Measurements from ENCODE around the gene STAT1. TPM values are rescaled to one million over a fixed set of nuclear protein-coding genes. Genes with fewer than 3 reads are reported as not detected.
"Not testable (repeated sequence)": the region's sequence is repeated elsewhere in the genome, so short reads cannot be mapped to it uniquely, and the experiment has no call there.

STAT1 gene
- total RNA-seq, 2 donors from 2014 or later, result 80.7 to 86.4 TPM

DNA sequence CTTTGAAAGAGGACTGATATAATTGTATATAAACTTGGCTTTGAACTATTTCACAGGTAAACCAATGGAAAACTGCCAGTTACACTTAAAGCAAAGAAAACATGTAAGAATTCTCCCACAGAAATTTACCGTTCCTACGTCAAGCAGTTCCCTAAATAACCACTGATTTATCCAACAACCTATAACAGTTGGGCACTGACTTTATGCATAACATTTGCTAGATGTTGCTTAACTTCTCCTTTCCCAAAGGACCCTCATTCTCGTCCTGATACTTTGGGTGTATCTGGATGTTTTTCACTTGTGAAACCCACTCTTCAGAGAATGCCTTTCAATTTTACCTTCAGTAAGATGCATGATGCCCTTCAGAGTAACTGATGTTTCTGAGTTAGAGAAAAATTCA is 43.8 kb downstream of the STAT1 start:
- H3K27me3 Mint-ChIP-seq, result no peaks in the 10 kb centered on the region
- H3K4me1 Mint-ChIP-seq, result peaks cover 7% of the 10 kb centered on the region
- peaks cover 7% of the 10 kb centered on the region for H3K36me3 Mint-ChIP-seq (ENCODE audit: low read depth)
- peak overlapping the region; percentile 24 for H3K27ac Mint-ChIP-seq
- DNase-seq, result no peak
- no peak overlapping the region for H3K4me3 Mint-ChIP-seq
- ATAC-seq, result no peak
- no peaks in the 10 kb centered on the region for H3K9me3 ChIP-seq (ENCODE audit: control insufficient read depth, low read length, poor library complexity, severe bottlenecking)

DNA sequence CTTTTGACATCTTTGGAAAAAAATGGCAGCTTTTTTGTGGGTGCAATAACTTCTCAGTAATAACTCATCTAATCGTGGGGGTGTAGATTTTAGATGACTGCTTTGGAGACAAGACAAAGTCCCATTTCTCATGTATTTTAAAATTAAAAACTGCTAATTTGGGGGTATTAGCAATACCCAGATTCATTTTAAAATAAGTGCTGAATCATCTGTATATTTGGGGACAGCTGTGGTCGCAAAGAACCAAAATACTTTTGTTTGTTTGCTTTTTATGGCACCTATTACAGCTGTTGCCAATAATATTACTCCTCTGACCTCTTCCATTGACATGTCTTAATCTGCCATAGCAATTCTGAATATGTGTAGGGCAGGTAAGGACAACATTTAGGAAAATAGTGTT is 45.4 kb downstream of the STAT1 start:
- Mint-ChIP-seq H3K4me1 (peaks cover 15% of the 10 kb centered on the region), H3K4me3 (no peak overlapping the region), H3K36me3 (ENCODE audit: low read depth) (peaks cover 9% of the 10 kb centered on the region), H3K27ac (peak overlapping the region; percentile 85), H3K27me3 (no peaks in the 10 kb centered on the region)
- no peak for ATAC-seq
- H3K9me3 ChIP-seq (ENCODE audit: control insufficient read depth, low read length, poor library complexity, severe bottlenecking), result no peaks in the 10 kb centered on the region
- no peak for DNase-seq

DNA sequence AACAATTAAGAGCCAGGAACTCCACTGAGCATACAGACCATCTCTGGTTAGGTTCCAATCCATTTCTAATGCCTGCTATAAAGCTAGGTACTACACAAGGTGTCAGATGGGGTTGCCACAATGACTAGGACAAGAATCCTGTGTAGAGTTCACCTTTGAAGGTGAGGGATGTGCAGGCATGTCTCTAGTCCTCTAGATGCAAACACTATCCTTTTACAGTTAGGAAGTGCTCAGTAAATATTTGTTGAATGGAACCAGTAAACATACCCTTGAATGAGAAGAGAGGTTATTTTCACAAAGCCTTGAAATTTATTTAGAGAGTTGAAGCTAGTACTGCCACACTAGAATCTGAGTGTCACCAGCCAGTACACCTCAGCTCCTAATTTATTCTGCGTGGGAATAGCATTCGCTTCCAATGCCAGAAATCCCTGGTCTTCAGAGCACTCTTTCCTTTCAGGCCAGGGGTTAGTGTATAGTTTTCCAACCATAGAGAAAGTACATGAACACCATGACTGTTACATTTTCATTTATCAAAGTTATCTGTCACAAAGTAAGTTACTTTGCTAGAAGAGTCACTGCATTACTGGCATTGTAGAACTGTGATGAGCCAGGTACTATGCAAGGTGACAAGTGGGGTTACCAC is 48.3 kb downstream of the STAT1 start:
- no peak overlapping the region for H3K4me3 Mint-ChIP-seq
- peaks cover 22% of the 10 kb centered on the region for H3K4me1 Mint-ChIP-seq
- ATAC-seq (no peak), DNase-seq (no peak)
- H3K27me3 Mint-ChIP-seq, result no peaks in the 10 kb centered on the region
- peaks cover 11% of the 10 kb centered on the region for H3K36me3 Mint-ChIP-seq (ENCODE audit: low read depth)
- H3K9me3 ChIP-seq (ENCODE audit: control insufficient read depth, low read length, poor library complexity, severe bottlenecking), result no peaks in the 10 kb centered on the region
- H3K27ac Mint-ChIP-seq, result peak overlapping the region; percentile 74

DNA sequence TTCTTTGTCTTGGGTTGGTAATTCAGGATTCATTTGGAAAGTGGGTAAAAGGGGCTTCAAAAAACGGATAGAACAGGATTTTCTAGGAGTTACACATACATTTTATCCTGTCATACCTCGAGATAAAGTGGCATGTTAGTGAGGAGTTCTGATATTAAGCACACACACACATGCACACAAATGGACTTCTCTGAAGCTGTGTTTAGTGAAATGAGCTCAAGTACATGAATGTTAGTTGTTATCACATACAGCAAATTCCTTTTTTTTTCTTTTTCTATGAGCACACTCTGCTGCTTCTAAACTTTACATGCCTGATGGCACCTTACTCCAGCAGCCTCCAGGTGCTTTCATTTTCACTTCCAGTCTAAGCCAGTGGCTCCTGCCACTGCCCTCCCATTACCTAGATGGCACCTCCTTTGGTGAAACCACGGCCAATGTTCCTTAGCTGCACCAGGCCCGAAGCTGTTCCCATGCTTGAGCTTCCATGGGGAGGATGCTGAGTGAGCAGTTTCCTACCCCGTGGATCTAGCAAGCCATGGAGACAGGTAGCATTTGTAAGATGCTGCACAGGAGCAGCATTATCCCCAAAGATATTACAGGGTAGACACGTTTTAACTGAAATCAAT is 49.7 kb downstream of the STAT1 start:
- peak; percentile 60 for ATAC-seq

DNA sequence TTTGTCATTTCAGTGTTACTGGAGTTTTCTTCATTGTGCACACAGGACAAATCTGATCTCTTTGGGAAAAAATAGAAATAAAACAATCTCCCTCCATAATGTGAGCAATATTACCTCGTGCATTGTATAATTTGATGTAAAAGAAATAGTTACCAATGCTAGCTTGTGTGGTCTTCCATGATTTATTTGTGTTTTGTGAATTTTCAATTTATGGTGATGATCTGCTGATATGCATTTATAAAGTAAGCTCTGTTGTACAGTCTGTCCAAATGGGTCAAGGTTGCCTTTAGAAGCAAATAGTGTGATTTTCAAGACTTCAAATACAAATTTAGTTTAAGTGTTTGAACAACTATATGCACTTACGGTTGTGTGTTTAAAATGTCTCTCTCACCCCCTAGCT is 50.9 kb downstream of the STAT1 start:
- H3K27ac Mint-ChIP-seq, result peak overlapping the region; percentile 70
- peaks cover 7% of the 10 kb centered on the region for H3K36me3 Mint-ChIP-seq (ENCODE audit: low read depth)
- no peaks in the 10 kb centered on the region for H3K9me3 ChIP-seq (ENCODE audit: control insufficient read depth, low read length, poor library complexity, severe bottlenecking)
- H3K27me3 Mint-ChIP-seq, result no peaks in the 10 kb centered on the region
- H3K4me3 Mint-ChIP-seq, result no peak overlapping the region
- no peak for DNase-seq
- no peak for ATAC-seq
- H3K4me1 Mint-ChIP-seq, result peaks cover 22% of the 10 kb centered on the region

More for the DNA sequence above, 49.7 kb downstream of the STAT1 start:
- DNase-seq, result no peak
- no peaks in the 10 kb centered on the region for H3K27me3 Mint-ChIP-seq
- peak overlapping the region; percentile 70 for H3K27ac Mint-ChIP-seq
- peak overlapping the region; percentile 56 for H3K4me3 Mint-ChIP-seq
- H3K36me3 Mint-ChIP-seq (ENCODE audit: low read depth), result peaks cover 7% of the 10 kb centered on the region
- H3K4me1 Mint-ChIP-seq, result peaks cover 23% of the 10 kb centered on the region
- H3K9me3 ChIP-seq (ENCODE audit: control insufficient read depth, low read length, poor library complexity, severe bottlenecking), result no peaks in the 10 kb centered on the region

DNA sequence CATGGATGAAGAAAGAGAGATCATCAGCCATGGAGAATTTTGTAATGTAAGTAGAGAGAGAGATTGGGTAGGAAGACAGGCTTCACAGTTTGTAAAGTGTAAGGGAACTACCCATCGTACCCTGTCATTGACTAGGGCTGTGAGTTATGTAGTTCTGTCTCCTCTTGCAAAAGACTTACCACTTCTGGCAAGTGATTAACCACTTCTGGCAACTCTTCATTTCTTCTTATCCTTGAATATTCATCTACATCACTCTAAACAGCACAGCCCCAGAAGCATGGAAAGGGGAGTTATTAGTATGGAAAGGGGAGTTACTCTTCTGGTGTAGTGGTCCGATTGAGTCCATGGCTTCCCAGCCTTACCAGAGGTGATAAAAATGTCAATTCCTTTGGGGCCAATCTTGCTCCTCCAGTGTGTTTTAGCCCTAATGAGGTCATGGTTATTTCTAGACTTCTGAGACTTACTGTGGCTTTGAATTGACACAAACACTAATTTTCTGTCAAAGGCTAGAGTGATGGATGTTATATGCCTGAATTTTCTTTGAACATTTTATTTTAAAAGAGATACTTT is 52.0 kb downstream of the STAT1 start:
- ATAC-seq (no peak), DNase-seq (no peak)
- H3K27me3 Mint-ChIP-seq, result no peaks in the 10 kb centered on the region
- H3K4me1 Mint-ChIP-seq, result peaks cover 19% of the 10 kb centered on the region
- H3K4me3 Mint-ChIP-seq, result no peak overlapping the region
- H3K27ac Mint-ChIP-seq, result peak overlapping the region; percentile 66
- H3K36me3 Mint-ChIP-seq (ENCODE audit: low read depth), result peaks cover 7% of the 10 kb centered on the region
- H3K9me3 ChIP-seq (ENCODE audit: control insufficient read depth, low read length, poor library complexity, severe bottlenecking), result no peaks in the 10 kb centered on the region

DNA sequence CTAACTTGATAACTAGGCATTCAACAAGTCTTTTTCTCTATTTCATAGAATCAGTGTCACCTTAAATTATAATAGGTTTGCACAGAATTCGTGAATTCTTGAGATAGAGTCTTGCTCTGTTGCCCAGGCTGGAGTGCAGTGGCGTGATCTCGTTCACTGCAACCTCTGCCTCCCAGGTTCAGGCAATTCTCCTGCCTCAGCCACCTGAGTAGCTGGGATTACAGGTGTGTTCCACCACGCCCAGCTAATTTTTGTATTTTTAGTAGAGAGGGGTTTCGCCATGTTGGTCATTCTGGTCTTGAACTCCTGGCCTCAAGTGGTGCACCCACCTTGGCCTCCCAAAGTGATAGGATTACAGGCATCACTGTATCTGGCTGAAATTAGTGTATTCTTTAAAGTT is 52.9 kb downstream of the STAT1 start:
- peaks cover 19% of the 10 kb centered on the region for H3K4me1 Mint-ChIP-seq
- H3K27ac Mint-ChIP-seq, result peak overlapping the region; percentile 66
- H3K4me3 Mint-ChIP-seq; H3K36me3 Mint-ChIP-seq (ENCODE audit: low read depth); DNase-seq; ATAC-seq; H3K9me3 ChIP-seq (ENCODE audit: control insufficient read depth, low read length, poor library complexity, severe bottlenecking); H3K27me3 Mint-ChIP-seq: not testable (repeated sequence)

DNA sequence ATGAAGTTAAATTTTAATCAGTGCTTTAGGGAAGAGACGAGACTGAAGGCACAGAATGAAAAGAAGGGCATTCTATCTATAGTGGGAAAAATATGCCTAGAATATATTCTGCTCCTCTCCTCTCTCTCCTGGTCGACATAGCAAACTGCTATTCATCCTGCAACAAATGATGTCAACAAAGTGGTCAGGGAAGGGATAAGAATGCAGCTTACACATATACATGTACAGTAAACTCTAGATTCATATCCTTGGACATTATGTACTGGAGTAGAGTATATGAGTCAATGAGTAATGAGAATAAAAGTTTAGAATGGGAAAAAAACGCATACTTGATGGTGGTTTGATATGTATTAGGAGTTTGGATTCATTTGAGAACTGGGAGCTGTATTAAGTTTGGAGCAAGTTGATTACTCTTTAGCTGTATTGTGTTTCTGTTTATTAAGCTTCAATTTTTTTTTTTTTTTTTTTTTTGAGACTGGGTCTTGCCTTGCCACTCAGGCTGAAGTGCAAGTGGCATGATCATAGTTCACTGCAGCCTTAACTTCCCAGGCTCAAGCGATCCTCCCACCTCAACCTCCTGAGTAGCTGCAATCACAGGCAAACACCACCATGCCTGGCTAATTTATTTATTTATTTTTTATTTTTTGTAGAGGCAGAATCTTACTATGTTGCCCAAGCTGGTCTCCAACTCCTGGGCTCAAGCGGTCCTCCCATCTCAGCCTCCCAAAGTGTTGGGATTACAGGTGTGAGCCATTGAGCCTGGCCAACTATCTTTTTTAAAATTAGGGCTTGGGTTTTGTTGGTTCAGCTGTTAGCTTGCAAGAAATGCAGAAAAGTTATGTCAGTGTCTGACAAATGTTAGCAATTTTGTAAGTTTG is 53.8 kb downstream of the STAT1 start:
- H3K4me3 Mint-ChIP-seq, result no peak overlapping the region

DNA sequence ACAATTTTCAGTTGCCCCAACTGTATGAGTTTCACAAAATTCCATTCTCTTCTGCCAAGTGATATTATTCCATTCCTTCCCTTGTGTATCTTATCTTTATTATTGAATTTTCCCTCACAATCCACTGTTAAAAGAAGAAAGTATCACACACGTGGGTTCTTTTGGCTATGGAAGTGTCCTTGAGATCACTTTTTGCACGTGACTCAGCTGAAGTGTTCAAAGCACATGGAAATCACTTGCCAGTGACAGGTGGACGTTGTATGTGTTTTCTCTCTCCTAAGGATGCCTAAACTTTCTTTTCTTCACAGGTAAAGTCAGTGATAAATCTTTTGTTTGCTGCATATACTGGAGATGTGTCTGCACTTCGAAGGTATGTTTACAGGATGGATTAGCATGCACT is 60.7 kb downstream of the STAT1 start:
- no peak for DNase-seq
- ATAC-seq, result no peak
- H3K36me3 Mint-ChIP-seq (ENCODE audit: low read depth), result no peaks in the 10 kb centered on the region
- no peaks in the 10 kb centered on the region for H3K4me1 Mint-ChIP-seq
- no peak overlapping the region for H3K27ac Mint-ChIP-seq
- H3K27me3 Mint-ChIP-seq, result no peaks in the 10 kb centered on the region
- H3K9me3 ChIP-seq (ENCODE audit: control insufficient read depth, low read length, poor library complexity, severe bottlenecking), result no peaks in the 10 kb centered on the region
- no peak overlapping the region for H3K4me3 Mint-ChIP-seq

More for the DNA sequence above, 53.8 kb downstream of the STAT1 start:
- Mint-ChIP-seq H3K36me3 (ENCODE audit: low read depth) (peaks cover 5% of the 10 kb centered on the region), H3K4me1 (peaks cover 18% of the 10 kb centered on the region), H3K27me3 (no peaks in the 10 kb centered on the region), H3K27ac (peak overlapping the region; percentile 66)
- ATAC-seq (no peak), DNase-seq (no peak)
- H3K9me3 ChIP-seq (ENCODE audit: control insufficient read depth, low read length, poor library complexity, severe bottlenecking), result no peaks in the 10 kb centered on the region

DNA sequence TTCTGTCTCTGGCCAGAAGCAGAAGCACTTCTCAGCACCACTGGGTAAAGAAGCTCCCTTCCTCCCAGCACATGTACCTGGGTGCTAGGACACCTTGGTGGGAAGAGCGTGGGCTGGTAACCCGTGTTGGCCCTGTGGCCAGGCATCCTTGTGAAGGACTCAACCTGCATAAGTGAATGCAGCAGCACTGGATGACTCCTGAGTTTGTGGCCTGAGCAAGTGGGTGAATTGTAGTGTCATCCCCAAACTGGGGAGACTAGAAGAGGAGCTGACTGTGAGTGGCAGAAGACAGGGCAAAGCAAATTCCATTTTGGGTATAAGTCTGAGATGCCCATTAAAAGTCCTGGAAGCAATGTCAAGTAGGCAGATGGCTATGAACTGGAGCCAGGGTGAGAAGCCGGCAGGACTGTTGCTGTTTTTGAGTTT is 63.4 kb downstream of the STAT1 start:
- H3K27me3 Mint-ChIP-seq, result no peaks in the 10 kb centered on the region
- ATAC-seq (no peak), DNase-seq (no peak)
- H3K9me3 ChIP-seq (ENCODE audit: control insufficient read depth, low read length, poor library complexity, severe bottlenecking), result no peaks in the 10 kb centered on the region
- H3K4me3 Mint-ChIP-seq, result no peak overlapping the region
- no peaks in the 10 kb centered on the region for H3K36me3 Mint-ChIP-seq (ENCODE audit: low read depth)
- H3K4me1 Mint-ChIP-seq, result peaks cover 16% of the 10 kb centered on the region
- H3K27ac Mint-ChIP-seq, result no peak overlapping the region

DNA sequence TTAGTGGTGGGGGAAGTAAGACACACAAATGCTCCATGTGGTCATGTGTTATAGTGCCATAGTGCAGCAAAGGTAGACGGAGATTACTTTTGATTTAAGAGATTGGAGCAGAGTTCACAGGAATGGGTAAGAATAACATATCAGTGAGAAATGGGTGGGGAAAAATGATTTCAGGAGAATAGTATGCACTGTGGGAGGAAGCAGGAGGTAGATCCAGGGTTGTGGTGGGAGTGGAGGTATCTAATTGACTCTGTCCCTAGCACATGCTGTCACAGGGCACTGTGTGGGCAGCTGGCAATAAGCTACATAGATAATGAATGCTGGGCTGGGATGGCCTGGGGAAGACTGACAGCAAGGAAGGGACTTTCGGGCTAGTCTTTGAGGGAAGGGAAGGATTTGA is 65.3 kb downstream of the STAT1 start:
- Mint-ChIP-seq H3K27me3 (no peaks in the 10 kb centered on the region), H3K36me3 (ENCODE audit: low read depth) (no peaks in the 10 kb centered on the region), H3K27ac (no peak overlapping the region), H3K4me1 (peaks cover 19% of the 10 kb centered on the region), H3K4me3 (no peak overlapping the region)
- ATAC-seq (no peak), DNase-seq (no peak)
- H3K9me3 ChIP-seq (ENCODE audit: control insufficient read depth, low read length, poor library complexity, severe bottlenecking), result no peaks in the 10 kb centered on the region

DNA sequence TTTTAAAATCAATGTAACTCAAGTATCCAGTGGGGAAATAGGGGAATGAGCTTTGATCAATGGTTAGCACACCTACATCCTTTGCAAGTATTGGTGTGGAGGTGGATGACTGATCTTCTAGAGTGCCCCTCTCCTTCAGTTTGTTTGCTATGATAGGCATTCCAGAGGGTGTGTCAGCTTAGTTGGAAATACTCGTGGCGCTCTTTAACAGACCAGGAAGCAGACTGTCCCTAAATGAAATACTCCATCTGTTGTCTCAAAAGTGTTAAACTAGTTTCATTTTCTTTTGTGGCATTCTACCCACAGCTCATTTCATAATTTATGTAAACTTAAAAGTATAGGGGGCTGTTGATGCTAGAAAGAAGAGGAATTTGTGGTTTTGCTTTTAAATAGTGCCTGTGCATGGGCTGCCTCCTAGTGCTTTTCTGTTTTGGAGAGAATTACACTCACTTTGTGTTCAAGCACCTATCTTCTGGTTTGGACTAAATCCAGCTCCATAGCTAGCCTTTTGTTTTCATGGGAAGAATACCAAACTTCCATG is 66.2 kb downstream of the STAT1 start:
- H3K36me3 Mint-ChIP-seq (ENCODE audit: low read depth), result no peaks in the 10 kb centered on the region
- H3K27ac Mint-ChIP-seq, result no peak overlapping the region
- peak overlapping the region; percentile 31 for H3K4me3 Mint-ChIP-seq
- no peaks in the 10 kb centered on the region for H3K27me3 Mint-ChIP-seq
- peak; percentile 68 for ATAC-seq
- no peak for DNase-seq
- H3K9me3 ChIP-seq (ENCODE audit: control insufficient read depth, low read length, poor library complexity, severe bottlenecking), result no peaks in the 10 kb centered on the region
- H3K4me1 Mint-ChIP-seq, result peaks cover 19% of the 10 kb centered on the region

DNA sequence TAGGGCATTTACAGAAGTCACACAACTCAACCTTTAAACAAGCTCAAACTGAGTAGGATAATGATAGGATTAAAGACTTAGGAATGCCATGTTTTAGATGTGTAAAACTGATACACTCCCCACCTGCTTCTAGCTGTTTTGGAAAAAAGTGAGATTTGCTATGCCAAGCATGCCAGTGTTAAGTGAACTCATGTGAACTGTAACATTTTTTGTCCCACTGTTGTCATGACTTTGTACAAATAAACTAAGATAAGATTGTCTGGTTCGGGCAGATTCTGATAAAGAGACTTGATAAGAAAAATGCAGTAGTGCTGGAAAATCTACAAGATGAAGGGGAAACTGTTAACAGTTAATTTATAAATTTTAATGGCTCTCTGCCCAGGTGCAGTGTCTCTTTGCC is 66.8 kb downstream of the STAT1 start:
- no peaks in the 10 kb centered on the region for H3K27me3 Mint-ChIP-seq
- peaks cover 19% of the 10 kb centered on the region for H3K4me1 Mint-ChIP-seq
- no peak overlapping the region for H3K27ac Mint-ChIP-seq
- no peak overlapping the region for H3K4me3 Mint-ChIP-seq
- DNase-seq (no peak), ATAC-seq (peak; percentile 39)
- no peaks in the 10 kb centered on the region for H3K36me3 Mint-ChIP-seq (ENCODE audit: low read depth)
- H3K9me3 ChIP-seq (ENCODE audit: control insufficient read depth, low read length, poor library complexity, severe bottlenecking), result no peaks in the 10 kb centered on the region

Data from T-helper 17 cell (primary cell).